ENCODE measurements around the gene CCM2L.

CCM2L gene

GRCh38 chr20:32004963-32005362 lies 5.3 kb upstream of the CCM2L start:
- DNase-seq (ENCODE audit: extremely low spot score), result no peak
- TF ChIP-seq, protein P1, sequence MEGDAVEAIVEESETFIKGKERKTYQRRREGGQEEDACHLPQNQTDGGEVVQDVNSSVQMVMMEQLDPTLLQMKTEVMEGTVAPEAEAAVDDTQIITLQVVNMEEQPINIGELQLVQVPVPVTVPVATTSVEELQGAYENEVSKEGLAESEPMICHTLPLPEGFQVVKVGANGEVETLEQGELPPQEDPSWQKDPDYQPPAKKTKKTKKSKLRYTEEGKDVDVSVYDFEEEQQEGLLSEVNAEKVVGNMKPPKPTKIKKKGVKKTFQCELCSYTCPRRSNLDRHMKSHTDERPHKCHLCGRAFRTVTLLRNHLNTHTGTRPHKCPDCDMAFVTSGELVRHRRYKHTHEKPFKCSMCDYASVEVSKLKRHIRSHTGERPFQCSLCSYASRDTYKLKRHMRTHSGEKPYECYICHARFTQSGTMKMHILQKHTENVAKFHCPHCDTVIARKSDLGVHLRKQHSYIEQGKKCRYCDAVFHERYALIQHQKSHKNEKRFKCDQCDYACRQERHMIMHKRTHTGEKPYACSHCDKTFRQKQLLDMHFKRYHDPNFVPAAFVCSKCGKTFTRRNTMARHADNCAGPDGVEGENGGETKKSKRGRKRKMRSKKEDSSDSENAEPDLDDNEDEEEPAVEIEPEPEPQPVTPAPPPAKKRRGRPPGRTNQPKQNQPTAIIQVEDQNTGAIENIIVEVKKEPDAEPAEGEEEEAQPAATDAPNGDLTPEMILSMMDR (IDR thresholded peaks at IDR 0.05; ENCODE audit: control extremely low read depth, extremely low read depth, low read depth, missing control alignments), result no peak
- POLR2A ChIA-PET, result no interaction called here
- CTCF ChIA-PET, result no interaction called here

DNA sequence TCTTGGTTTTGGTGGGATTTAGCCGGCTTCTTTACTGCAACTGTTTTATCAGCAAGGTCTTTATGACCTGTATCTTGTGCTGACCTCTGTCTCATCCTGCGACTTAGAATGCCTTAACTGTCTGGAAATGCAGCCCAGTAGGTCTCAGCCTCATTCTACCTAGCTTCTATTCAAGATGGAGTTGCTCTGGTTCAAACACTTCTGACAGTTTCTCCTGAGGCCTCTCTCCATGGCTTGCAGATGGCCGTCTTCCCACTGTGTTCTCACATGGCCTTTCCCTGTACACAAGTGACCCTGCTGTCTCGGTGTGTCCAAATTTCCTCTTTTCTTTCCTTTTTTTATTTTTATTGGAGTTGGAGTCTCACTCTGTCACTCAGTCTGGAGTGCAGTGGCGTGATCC lies 4.2 kb upstream of the CCM2L start:
- DNase-seq (ENCODE audit: extremely low spot score), result no peak
- ChIA-PET POLR2A (no interaction called here), CTCF (interaction anchor here (1.3 to 1.5 kb wide), 2 partner anchors 153 to 158 kb away, joined by 3 read pairs; no protein-coding TSS in a partner anchor)
- TF ChIP-seq, protein P1 (IDR thresholded peaks at IDR 0.05; ENCODE audit: control extremely low read depth, extremely low read depth, low read depth, missing control alignments), result no peak

DNA sequence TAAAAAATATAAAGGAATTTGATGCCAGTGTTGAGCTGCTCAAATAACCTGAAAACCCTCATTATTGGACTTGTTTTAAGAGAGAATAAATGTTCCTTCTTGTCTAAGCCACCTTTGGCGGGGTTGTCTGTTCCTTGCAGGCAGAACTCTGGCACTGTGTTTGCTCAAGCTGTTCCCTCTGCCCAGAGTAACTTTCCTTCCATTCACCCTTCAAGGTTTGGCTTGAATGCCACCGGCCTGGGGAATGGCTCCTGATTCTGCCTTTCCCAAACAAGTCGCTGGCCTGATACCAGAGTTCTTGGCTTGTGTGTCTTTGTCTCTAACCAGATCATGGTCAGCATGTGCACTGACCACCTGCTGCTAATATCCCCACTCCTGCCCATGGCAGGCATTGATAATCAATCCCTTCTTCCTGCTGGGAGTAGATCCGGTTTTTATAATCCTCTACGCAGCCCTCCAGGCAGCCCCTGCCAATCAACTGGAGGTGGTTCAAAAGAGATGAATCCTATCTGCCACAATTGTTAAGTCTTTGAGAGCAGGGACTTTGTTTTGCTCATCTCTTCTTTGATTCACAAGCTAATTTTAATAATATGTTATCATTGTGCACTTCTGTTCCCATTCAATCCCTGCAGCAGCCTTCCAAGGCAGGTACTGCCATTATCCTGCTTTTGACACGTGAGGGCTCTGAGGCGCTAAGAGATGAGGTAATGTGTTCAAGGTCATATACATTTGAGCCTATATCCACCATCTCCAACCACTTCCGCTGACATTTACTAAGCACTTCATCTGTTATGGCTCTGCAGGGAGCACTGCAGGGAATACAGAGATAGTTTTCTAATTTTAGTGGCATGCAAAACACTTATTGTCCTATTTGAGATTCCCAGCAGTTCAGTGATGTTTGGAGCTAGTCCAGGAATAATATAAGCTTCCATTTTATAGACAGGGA lies 3.1 kb upstream of the CCM2L start:
- no peak for DNase-seq (ENCODE audit: extremely low spot score)
- TF ChIP-seq, protein P1 (IDR thresholded peaks at IDR 0.05; ENCODE audit: control extremely low read depth, extremely low read depth, low read depth, missing control alignments), result no peak
- ChIA-PET CTCF (interaction anchor here (0.8 to 1.8 kb wide), 8 partner anchors 10 to 771 kb away, joined by 3 to 14 read pairs (median 3); no protein-coding TSS in a partner anchor), POLR2A (no interaction called here)

GRCh38 chr20:32007787-32008616 lies 2.2 kb upstream of the CCM2L start:
- TF ChIP-seq, protein P1 (IDR thresholded peaks at IDR 0.05; ENCODE audit: control extremely low read depth, extremely low read depth, low read depth, missing control alignments), result no peak
- POLR2A ChIA-PET, result no interaction called here
- CTCF ChIA-PET, result interaction anchor here (0.8 to 1.8 kb wide), 8 partner anchors 9 to 770 kb away, joined by 3 to 14 read pairs (median 3); no protein-coding TSS in a partner anchor
- no peak for DNase-seq (ENCODE audit: extremely low spot score)

GRCh38 chr20:32009564-32009963 lies 674 bp upstream of the CCM2L start:
- TF ChIP-seq, protein P1 (IDR thresholded peaks at IDR 0.05; ENCODE audit: control extremely low read depth, extremely low read depth, low read depth, missing control alignments), result no peak
- DNase-seq (ENCODE audit: extremely low spot score), result no peak
- CTCF ChIA-PET, result no interaction called here
- POLR2A ChIA-PET, result interaction anchor here (0.7 kb wide), 1 partner anchor 12 kb away, joined by 3 read pairs; no protein-coding TSS in a partner anchor

DNA sequence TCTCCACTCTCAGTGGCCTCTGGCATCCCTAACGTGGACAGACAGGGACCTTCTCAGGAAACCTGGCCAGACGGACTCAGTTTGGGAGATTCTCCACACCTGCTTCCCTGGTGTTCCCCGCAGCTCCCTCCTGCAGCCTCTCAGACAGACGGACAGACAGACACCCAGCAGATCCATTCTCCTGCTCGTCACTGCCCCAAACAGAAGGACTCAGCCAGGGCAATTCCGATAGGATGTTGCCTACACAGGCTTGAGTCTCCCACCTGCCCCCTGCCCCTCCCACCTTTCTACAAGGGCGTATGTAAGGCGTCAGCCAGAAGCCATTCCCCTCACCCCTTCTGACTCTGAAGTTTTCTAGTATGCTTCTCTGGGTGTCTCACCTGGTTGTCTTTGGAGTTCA lies 428 bp downstream of the CCM2L start:
- ChIA-PET POLR2A (no interaction called here), CTCF (no interaction called here)
- no peak for DNase-seq (ENCODE audit: extremely low spot score)
- TF ChIP-seq, protein P1 (IDR thresholded peaks at IDR 0.05; ENCODE audit: control extremely low read depth, extremely low read depth, low read depth, missing control alignments), result no peak

Measured in GM10248 (cell line).